GM13976 (cell line): Measurements from ENCODE around the gene SLC2A8.

Experiments used
- DNase-seq: peaks from one replicate; pipeline ENCODE4 v3.0.0; 2012; ENCODE audit warnings: low spot score
- CTCF ChIP-seq: IDR thresholded peaks from 2 replicates; pipeline ENCODE4 v1.5.1; 2012; ENCODE audit warnings: borderline replicate concordance, mild to moderate bottlenecking; ENCODE audit not compliant: insufficient read depth; ENCODE audit errors: extremely low read depth, missing control alignments, control extremely low read depth
- in situ Hi-C: fragments of 300-500 bp; cut with MboI; formaldehyde crosslinking; loops from one replicate; pipeline ENCODE4 v1.12.0; 2022; ENCODE audit warnings: low sequenced_read_pairs, mixed read lengths, inconsistent platforms; ENCODE audit not compliant: unreplicated experiment

The SLC2A8 gene

GRCh38 chr9:127450830-127451607 lies 54.0 kb downstream of the SLC2A8 start, which contains the start of the genes LRSAM1 and RPL12:
Gene LRSAM1 (plus strand): TSS chr9:127451510. CDS start chr9:127454528, 3,018 bp downstream.
Gene RPL12 (minus strand): TSS chr9:127451406. CDS start chr9:127451317, 89 bp downstream.
- peak; percentile 98 for DNase-seq
- TF ChIP-seq CTCF, result no peak
- in situ Hi-C loops, result no loop called here

DNA sequence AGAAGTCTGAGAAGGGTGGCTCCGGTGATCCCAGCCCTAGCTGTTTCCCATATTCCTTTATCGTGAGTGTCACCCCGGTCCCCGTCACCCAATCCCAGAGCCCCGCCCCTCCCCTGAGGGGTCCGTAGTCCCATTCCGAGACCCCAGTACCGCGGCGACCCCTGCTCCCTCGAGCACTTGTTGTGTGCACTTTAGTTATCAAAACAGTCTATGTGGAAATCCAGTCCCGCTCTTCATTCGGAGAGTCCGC lies 54.6 kb downstream of the SLC2A8 start:
- DNase-seq, result no peak
- no peak for TF ChIP-seq CTCF
- in situ Hi-C loops, result no loop called here

- TF ChIP-seq CTCF, result no peak
- DNase-seq, result peak; percentile 74
- in situ Hi-C loops, result no loop called here
Observed at GRCh38 chr9:127451858-127452656, 55.1 kb downstream of the SLC2A8 start.

DNA sequence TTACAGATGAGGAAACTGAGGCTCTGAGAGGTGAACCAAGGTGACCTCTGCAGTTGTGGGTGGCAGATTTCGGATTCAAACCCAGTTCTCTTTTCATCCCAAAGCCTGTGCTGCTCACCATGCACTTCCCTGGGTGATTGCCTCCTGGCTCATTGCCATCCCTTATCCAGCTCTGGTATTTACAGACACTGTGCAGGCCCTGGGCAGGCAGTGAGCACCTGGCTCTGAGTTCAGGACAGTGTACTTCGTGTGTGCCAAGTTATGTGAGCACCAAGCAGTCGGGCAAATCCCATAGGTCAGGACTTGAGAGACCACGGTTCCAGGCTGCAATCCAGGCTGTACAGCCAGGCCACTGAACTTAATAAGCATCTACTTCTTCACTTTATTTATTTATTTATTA lies 55.7 kb downstream of the SLC2A8 start:
- in situ Hi-C loops, result no loop called here
- no peak for TF ChIP-seq CTCF
- DNase-seq, result no peak

DNA sequence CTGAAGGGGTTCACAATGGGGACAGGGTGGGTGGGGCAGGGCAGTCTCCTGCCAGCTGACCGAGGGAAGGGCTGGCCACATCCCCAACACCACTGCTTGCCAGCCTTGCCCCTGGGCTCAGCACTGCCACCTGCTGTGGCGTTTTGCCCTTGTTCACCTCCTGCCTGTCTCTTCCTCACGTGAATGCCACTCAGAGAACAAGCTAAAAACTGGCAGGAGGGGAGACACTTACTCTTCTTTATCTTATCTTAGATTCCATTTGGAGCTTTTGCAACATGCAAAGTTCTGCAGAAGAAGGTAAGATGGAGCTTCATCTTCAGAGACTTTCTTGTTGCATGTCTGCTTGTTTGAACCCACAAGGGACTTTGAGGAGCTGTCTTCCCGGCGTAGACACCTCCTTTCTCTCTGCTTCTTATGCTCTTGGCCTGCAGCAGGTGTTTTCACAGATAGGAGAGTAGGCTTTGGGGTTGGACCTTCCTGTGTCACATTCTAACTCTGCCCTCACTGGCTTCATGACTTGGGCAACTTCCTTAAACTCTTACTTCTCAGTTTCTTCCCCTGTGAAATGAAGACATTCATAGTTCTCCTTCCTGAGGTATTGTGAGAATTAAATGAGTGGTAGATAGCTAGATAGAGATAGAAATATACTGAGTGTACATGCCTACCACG lies 58.5 kb downstream of the SLC2A8 start:
- DNase-seq, result no peak
- peak; percentile 23 for TF ChIP-seq CTCF
- in situ Hi-C loops, result no loop called here

DNA sequence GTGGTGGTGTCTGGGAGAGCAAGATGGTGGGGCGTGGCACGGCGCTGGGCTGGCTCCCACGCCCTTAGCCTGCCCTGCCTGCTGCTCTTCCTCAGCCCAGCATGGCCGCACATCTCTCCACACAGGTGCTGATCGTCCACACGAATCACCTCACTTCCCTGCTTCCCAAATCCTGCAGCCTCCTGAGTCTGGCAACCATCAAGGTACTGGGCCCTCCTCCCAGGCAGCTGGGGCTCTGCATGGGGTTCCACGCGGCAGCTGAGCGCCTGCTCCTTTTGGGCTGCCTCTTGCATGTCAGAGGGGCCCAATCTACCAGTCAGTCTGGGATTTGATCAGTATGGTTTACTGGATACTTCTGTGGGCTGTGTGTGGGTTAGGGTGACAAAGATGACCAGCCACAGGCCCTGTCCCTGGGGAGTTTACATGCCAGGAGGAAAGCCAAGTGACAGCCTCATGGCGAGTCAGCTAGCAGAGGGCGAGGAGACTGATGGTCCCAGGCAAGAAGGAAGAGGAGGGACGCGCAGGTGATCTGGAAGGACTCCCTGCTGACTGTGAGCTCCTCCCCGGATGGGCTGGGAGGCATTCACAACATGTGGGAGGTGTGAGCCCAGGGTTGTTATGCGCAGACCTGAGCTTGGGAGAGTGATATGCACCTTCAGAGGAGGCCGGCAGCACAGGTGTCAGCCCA lies 60.4 kb downstream of the SLC2A8 start:
- in situ Hi-C loops, result no loop called here
- TF ChIP-seq CTCF, result no peak
- DNase-seq, result no peak
